GM19467 (cell line): ENCODE results near the gene TP53I11.

Experiments
- ATAC-seq: cut with Tn5 transposase; IDR thresholded peaks from one replicate; pipeline ENCODE4 v1.9.1; 2021; ENCODE audit warnings: mild to moderate bottlenecking, moderate library complexity; ENCODE audit not compliant: unreplicated experiment

TP53I11 gene

GRCh38 chr11:44889266-44889665 lies 61.4 kb downstream of the TP53I11 start:
- no peak for ATAC-seq

- ATAC-seq = no peak
These were observed 63.0 kb downstream of the TP53I11 start for GRCh38 chr11:44887636-44888035.

GRCh38 chr11:44886790-44887140 lies 63.9 kb downstream of the TP53I11 start:
- no peak for ATAC-seq

- ATAC-seq = no peak
These were observed 64.5 kb downstream of the TP53I11 start for GRCh38 chr11:44885919-44886789.

- no peak for ATAC-seq
These were observed 65.4 kb downstream of the TP53I11 start for GRCh38 chr11:44885065-44885810.

- no peak for ATAC-seq
These were observed 66.6 kb downstream of the TP53I11 start for GRCh38 chr11:44884056-44884455.

GRCh38 chr11:44883277-44883676 lies 67.4 kb downstream of the TP53I11 start:
- no peak for ATAC-seq
